NOMO-1 (cell line): ENCODE measurements around the gene PGA5.
A peak's percentile ranks its signal among the peaks of the same experiment; 100 is the strongest.

Experiments used
- DNase-seq, 2 experiments: peaks; one replicate each; lab custom pipeline; 2025; ENCODE audit not compliant: unreplicated experiment in 2 of 2; lab: John Stamatoyannopoulos, UW

Gene PGA5

DNA sequence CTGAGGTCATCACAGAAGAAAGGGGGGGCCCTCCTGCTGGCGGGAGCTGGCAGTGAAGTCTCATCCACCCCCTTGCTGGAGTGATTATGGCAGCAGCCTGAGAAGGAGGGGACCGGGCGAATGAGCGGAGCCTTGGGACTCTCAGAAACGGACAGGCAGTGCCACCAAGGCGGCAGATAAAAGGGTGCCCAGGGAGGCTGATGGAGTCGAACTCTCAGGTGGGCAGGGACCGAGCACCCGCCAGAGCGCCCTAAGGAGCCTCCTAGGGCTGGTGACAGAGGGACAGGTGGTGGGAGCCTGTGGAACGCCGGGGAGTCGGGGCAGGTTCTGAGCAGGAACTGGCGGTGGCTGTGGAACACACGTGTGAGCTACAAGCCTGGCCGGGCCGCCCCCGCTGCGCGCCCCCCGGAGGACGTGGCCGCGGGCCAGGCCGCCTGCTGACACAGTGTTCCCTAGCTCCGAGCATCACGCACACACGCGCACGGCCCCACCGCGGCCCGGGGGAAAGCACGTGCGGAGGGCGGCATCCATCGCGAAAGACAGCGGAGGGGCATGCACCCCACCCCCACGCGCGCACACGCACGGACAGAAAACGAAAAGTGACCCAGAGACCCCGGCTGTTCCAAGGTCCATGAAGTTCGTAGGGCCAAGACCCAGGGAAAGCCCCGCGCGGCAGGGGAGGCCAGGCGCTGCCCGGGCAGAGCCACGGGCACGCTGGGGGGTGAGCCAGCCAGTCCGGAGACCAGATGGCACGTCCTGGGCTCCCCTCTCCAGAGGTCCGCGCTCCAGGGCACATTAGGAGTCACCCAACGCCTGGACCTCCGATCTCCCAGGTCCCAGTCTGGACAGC, 53.1 kb downstream of the PGA5 start:
- DNase-seq = no peak

DNA sequence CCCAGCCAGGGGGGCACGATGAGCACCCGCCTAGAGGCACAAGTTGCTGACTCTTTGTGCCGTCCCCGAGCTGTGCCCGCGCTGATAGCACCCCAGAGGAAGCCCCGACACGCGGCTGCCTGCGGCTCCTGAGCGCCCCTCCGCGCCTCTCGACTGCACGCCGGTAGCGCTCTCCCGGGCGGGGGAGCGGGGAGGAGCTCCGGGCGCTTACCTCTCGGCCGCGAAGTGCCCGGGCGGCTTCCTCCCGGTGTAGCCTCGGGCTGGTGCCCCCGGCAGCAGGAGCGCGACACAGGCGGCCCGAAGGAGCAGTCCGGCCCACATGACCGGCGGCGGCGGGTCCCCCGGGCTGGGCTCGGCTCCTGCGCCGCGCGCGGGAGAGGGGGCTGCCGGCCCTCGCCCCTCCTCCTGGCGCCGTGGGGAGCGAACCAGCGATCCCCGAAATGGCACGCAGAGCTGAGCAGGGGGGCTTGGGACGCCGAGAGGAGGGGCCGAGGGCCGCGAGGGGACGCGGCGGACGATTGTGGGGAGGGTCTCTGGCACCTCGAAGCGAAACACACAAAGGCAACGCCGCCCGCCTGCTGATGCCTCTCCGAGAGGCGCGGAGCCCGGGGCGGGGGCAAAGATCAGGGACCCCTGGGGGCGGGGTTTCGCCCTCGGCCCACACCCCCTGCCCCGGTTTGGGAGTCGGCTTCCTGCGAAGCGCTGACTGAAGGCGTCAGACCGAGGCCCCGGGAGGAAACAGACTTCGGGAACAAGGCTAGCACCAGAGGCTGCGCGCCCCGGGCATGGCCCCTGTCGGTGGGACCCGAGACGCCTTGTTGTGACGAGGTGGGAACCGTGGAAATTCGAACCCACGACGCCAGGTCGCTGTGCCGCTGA, 54.0 kb downstream of the PGA5 start, which contains the start of gene VWCE:
Gene VWCE, minus strand, starts transcription at position 600 of the 879 bp plus-strand sequence. Its CDS starts 279 bp downstream, at position 321.
- peak; percentile 54 to 59 for DNase-seq

GRCh38 chr11:61295596-61295926, 54.6 kb downstream of the PGA5 start:
- DNase-seq = no peak

DNA sequence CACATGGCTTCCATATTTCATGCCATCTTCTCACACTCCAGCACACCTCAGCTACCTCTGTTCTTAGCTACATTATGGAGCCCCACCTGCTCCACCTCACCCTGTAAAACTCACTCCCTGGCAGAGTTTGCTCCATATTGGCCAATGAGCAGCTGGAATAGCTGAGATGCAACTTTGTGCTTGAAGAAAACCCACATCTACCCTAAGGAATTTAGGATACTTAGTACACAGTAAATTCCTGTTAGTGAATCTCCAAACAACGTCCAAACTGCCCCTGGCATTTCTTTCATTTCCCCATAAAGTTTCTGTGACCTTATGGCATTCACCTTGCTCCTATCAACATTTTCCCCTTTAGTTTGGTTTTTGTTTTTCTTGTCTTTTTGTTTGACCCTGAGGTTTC, 56.4 kb downstream of the PGA5 start:
- DNase-seq = no peak

- DNase-seq = no peak
Measured at GRCh38 chr11:61297746-61298145, 56.8 kb downstream of the PGA5 start.

- no peak for DNase-seq
Measured at GRCh38 chr11:61298663-61299244, 57.8 kb downstream of the PGA5 start.
